GM18505 (cell line): Measurements from ENCODE around the gene ANO10.
"Not testable (repeated sequence)": the region's sequence is repeated elsewhere in the genome, so short reads cannot be mapped to it uniquely, and the experiment has no call there.

Experiments
- ATAC-seq: cut with Tn5 transposase; IDR thresholded peaks from one replicate; pipeline ENCODE4 v1.9.1; 2021; ENCODE audit not compliant: unreplicated experiment
- POLR2A ChIP-seq: IDR thresholded peaks from 4 replicates; pipeline ENCODE4 v1.6.1; 2011; ENCODE audit warnings: borderline replicate concordance; ENCODE audit not compliant: insufficient read depth, insufficient read length; ENCODE audit errors: extremely low read depth

The ANO10 gene

GRCh38 chr3:43539321-43539720 is 82.5 kb downstream of the ANO10 start:
- TF ChIP-seq POLR2A = no peak
- ATAC-seq = no peak

GRCh38 chr3:43537225-43537624 is 84.6 kb downstream of the ANO10 start:
- TF ChIP-seq POLR2A = no peak
- no peak for ATAC-seq

GRCh38 chr3:43534675-43535074 is 87.1 kb downstream of the ANO10 start:
- TF ChIP-seq POLR2A = no peak
- no peak for ATAC-seq

GRCh38 chr3:43533009-43533408 is 88.8 kb downstream of the ANO10 start:
- ATAC-seq = no peak
- TF ChIP-seq POLR2A = no peak

- ATAC-seq = no peak
- TF ChIP-seq POLR2A = no peak
Measured at GRCh38 chr3:43531835-43532234, 90.0 kb downstream of the ANO10 start.

GRCh38 chr3:43528498-43529099 is 93.2 kb downstream of the ANO10 start:
- ATAC-seq = no peak
- no peak for TF ChIP-seq POLR2A

- no peak for TF ChIP-seq POLR2A
- no peak for ATAC-seq
Measured at GRCh38 chr3:43526956-43527355, 94.9 kb downstream of the ANO10 start.

GRCh38 chr3:43525941-43526607 is 95.7 kb downstream of the ANO10 start:
- no peak for TF ChIP-seq POLR2A
- no peak for ATAC-seq

- no peak for ATAC-seq
- no peak for TF ChIP-seq POLR2A
Measured at GRCh38 chr3:43525386-43525785, 96.4 kb downstream of the ANO10 start.

- TF ChIP-seq POLR2A = no peak
- ATAC-seq = peak; percentile 79
Measured at GRCh38 chr3:43523454-43524053, 98.3 kb downstream of the ANO10 start.

GRCh38 chr3:43522727-43523362 is 99.0 kb downstream of the ANO10 start:
- ATAC-seq = no peak
- no peak for TF ChIP-seq POLR2A

- no peak for TF ChIP-seq POLR2A
- ATAC-seq = no peak
Measured at GRCh38 chr3:43521941-43522340, 99.9 kb downstream of the ANO10 start.

- ATAC-seq = not testable (repeated sequence)
Measured at GRCh38 chr3:43518515-43518914, 103.3 kb downstream of the ANO10 start.
